Pulmonary artery endothelial cell (primary cell): ENCODE results near the gene UNC5CL. TPM values are rescaled to one million over a fixed set of nuclear protein-coding genes. Genes with fewer than 3 reads are reported as not detected.
A peak's percentile ranks its signal among the peaks of the same experiment; 100 is the strongest.

Experiments
- DNase-seq: peaks from one replicate; pipeline ENCODE4 v3.0.0-alpha.2; 2011; ENCODE audit warnings: low read depth, low spot score
- total RNA-seq: library from RNA; depleted of rRNA; stranded (reverse); fragments of >200 nt; gene quantifications from 2 replicates; pipeline ENCODE4 v1.2.3, GENCODE V29; 2014

The UNC5CL gene
- 0.04 and 0.07 TPM in 2 replicates for total RNA-seq

DNA sequence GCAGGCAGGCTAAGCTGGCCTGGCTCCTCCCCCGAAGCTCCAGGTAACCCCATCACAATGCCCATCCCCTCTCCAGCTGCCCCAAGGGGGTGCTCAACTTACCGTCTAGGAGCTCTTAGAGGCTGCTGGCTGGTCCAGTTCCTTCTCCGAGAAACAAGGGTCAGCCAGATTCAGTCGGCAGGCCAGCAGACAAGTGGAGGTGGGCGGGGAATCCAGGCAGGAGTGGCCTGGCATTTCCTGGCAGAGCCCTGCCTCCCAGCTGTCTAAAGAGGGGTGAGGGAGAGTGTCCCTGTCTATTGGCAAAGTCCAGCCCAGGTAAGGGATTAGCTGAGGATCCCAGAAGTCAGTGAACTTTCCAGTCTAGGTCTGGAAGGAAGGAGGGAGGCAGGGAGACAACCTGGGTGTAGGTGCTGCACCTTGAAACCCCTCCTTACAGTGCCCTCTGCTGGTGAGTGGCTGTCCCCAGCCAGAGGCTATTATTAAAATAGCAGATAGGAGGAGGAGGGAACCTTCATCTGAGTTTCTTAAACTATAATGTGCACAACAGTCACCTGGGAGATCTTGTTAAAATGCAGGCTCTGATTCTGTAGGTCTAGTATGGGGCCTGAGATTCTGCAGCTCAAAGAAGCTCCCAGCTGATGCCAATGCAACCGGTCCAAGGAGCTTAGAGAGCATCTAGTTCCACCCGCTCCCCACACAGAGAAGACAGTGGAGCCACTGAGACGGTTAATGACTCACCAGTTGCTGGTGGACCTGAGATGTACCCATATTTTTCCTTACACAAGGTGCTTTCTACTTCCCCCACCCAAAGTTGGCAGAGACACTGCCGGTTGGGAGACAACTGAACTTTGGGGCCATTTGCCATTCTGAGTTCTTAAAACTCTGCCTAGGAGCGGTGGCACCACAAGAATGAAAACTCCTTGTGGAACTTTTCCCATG, at the start of gene UNC5CL:
TSS of gene UNC5CL (minus strand) at position 162 of the 939 bp plus-strand sequence. CDS start 4,147 bp downstream, outside the sequence.
- no peak for DNase-seq

- no peak for DNase-seq
Measured at GRCh38 chr6:41088451-41088850, 49.4 kb upstream of the UNC5CL start.

DNA sequence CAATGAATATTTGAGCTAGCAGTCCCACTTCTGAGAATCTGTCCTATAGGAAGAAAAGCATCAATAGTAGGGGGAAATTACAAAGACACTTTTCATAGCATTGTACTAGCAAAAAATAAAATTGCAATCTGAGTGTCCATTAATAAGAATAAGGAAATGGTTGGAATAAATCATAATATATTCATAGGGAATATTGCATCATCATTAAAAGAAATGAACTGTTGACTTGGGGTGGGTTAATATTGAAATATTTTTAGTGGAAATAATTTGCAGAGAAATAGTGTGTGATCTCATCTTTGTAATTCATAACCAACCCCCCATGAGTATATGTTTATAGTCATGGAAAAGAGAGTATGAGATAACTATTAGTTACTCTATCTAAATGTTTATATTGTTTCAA, 46.2 kb upstream of the UNC5CL start:
- no peak for DNase-seq

- no peak for DNase-seq
Measured at GRCh38 chr6:41083072-41083471, 44.1 kb upstream of the UNC5CL start.

DNA sequence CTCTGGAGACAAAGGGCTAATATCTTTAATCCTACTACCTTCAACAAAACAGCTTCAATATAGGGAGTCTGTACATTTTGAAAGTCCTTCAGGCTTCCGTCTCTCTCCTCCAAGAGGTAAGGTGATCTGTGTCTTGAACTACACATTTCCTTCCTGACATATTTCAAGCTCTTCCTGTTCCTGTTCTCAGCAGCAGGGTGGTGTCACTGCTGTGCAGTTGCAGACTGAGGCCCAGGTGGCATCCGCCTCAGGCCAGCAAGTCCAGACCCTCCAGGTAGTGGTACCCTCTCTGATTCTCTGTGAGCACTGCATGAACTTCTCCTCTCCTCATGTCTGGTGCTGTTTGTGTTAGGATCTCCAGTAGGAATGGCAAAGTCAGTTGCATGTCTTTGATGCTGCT, 41.6 kb upstream of the UNC5CL start:
- no peak for DNase-seq

- DNase-seq: no peak
Measured at GRCh38 chr6:41079080-41079479, 40.1 kb upstream of the UNC5CL start.

- DNase-seq: no peak
Measured at GRCh38 chr6:41078101-41078500, 39.1 kb upstream of the UNC5CL start.

DNA sequence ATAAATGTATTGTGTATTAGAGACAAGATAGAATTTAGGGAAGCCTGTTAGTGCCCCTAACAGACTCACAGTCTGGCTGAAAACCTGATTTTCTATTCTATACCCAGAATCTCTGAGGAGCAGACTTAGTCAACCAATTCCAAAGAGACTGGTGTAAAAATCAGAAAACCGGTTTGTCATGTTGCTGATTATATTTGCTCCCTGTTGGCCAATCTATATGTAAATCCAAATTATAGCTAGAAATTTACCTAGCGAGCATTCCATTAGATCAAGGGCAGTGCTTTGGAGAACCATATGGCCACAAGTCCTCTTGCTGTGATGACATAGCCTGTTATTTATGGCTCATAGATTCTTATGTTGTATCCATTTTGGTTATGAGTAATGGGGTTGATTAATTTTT, 38.5 kb upstream of the UNC5CL start:
- DNase-seq: no peak

- no peak for DNase-seq
Measured at GRCh38 chr6:41075651-41076626, 36.9 kb upstream of the UNC5CL start.

DNA sequence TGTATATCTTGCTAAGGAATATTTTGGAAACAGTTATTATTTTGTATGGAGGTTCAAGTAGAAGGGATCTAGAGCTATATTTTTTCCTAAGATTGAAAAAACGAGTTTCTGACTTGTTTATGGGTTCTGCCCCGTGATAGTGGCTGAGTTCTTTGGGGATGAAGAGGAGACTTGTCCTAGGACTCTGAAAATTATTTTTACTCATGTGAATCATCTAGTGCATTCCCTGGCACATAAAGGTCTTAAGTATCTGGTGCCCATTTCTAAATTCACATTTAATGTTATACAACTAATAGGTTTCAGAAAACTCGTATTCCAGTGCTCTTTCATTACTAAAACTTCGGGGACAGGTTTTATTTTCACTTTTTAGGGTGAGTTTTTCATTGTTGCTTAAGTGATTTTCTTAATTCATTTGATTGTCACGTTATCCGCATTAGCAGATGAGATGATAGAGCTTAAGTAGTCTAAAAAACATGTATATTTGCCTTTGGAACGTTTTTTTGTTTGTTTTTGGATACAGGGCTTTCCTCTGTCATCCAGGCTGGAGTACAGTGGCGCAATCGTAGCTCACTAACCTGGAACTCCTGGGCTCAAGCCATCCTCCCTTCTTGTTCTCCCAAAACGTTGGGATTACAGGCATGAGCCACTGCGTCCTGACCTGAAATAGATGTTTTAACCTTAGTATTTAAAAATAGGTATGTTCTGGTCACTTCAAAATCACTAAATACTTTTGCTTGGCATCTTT, 35.8 kb upstream of the UNC5CL start:
- DNase-seq: no peak

DNA sequence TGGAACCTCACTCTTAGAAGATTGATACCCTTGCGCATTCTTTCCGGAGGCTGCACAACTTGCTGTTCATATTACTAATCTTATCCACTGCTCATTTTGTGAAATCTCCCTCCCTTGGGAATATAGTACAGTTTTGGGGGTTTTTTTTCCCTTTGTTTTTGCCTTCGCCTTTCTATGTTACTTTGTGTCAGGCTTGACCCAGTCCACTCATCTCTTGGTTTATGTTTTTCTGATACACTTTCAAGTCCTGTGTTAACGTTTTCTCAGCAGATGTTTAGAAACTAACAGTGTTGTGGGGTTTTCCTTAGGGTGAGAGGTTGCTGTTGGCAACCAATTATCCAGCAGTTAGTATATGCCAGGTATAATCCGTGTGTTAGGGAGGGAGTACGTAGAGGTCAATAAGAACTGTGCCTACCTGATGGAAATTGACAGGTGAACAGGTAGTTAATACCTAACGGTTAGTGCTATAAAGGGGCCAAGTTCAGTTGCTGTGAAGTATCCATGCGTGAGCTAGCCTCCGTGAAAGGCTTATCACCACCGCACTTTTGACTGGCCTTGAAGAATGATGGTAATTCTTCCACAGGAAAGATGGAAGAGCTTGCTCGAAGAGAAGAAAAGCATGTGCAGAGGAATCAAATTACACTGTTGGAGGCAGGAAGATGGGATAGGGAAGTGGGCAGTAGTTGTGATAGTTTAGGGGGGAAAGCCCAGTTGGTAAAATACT, 35.1 kb upstream of the UNC5CL start:
- DNase-seq: no peak

DNA sequence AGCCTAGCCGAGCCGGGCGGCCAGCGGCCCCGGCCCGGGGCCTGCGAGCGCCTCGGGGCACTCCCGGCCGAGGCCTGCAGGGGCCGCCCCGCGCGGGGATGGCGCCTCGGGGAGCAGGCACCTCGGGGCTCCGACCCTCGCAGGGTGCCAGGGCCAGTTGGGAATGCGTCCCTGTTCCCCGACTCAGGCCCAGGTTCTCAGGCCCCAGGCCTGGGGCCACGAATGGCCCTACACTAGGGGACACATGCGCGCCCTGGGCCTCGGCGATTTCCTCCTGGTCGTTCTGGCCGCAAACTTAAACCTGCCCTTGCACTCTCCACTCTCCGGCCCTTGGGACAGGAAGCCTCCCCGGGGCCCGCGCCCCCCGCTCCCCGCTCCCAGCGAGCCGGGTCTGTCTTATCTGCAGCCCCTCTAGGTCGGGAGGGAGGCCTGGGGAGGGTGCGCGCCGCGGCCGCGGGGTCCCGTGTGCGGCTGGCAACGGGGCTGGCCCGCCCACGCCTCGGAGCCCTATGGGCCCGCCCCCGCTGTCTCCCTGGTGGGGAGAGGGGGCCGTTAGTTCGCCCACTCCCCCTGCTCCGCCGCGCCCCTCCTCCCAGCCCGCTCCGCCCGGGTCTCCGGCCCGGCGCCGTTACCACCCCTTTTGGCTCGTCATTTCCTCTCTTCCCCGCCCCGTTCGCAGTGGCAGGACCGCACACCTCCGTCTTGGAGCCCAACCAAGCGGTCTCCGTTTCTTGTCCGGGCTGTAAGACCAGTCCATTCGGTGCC, 34.4 kb upstream of the UNC5CL start:
- peak; percentile 52 for DNase-seq

GRCh38 chr6:41072836-41073202, 33.8 kb upstream of the UNC5CL start, which contains the start of gene NFYA:
Gene NFYA (plus strand): TSS chr6:41072974. CDS start chr6:41079090, 6,116 bp downstream.
- peak; percentile 97 for DNase-seq

DNA sequence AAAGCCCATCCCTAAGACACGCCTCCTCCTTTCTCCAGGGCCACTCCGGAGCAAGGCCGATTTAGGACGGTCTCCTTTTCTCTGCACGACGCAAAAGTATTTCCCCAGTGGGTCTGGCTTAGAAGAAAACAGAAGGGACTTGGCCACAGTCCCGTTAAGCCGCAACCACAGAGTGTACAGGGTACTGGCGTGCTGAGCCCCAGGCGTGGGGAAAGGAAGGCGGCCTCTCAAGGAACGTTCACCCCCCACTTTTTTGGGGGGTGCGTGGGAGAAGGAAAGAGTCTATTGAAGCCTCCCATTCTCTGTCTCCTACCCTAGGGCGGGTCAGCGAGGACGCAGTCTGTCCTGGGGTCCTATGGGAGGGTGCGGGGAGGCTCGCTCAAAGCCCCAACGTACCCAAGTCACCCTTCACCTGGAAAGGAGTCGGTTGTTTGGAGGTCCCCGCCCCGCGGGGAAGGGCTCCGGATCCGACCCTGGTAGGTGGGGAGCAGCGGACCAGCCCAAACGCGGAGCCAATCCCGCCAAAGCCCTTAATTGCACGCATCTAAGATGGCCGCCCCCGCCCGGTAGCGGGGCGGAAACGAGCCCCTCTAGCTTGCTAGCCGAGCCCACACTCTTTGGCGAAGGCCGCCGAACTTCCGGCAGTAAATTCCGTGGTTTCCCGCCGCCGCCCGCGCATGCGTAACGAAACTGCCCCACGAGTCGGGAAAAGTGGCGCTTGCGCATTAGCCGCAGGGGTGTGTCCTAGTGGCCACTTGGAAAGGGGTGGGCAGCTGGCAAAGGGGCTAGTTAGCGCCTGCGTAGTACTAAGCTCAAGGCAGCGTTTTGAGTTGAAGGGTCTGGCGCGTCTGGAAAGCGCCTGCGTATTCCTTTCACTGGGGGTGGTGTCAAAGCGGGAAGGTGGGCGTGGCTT, 33.2 kb upstream of the UNC5CL start, which contains the start of gene OARD1:
TSS of gene OARD1 (minus strand) at position 434 of the 913 bp plus-strand sequence. CDS start 722 bp downstream, outside the sequence.
- peak; percentile 99 for DNase-seq

- DNase-seq: no peak
Measured at GRCh38 chr6:41071501-41071922, 32.5 kb upstream of the UNC5CL start.

DNA sequence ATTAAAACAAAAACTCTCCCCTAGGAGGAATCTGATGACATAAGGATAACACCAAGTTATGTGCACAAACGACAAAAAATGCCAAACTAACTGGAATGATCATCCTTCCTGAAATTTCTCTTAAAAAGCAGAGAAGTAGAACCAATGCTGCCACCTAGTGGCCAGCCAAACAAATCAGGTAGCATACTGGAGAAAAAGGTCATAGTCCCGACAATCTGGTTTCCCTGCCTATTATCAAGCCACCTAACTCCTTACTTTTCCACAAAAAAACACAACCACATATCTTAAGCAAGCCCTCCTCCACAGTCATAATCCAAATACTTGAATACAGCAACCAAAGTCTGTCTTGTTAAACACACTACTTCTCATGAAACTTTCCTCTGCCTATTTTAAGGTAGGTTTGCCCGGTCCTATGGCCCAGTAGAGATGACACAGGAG, 27.9 kb upstream of the UNC5CL start:
- peak; percentile 51 for DNase-seq

DNA sequence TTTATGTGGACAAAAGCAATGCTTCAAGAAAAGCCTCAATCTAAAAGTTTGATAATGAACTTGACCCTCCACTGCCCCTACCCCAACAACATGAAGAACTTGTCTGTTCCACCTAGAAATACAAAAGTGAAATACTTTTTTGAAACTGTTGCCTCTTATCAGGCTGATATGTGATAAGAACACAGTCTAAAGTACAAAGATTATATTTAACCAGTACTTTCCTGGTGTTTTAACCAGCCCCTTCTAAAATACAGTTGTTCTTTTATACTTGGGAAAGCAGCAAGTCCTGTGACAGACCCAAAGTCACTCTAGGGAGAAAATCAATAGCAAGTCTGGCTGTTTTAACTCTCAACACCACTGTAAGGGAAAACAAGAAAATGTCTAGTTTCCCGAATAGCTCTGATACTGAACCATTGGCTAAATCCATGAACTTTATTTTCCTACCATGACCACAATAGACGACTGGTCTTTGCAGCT, 26.6 kb upstream of the UNC5CL start:
- no peak for DNase-seq

DNA sequence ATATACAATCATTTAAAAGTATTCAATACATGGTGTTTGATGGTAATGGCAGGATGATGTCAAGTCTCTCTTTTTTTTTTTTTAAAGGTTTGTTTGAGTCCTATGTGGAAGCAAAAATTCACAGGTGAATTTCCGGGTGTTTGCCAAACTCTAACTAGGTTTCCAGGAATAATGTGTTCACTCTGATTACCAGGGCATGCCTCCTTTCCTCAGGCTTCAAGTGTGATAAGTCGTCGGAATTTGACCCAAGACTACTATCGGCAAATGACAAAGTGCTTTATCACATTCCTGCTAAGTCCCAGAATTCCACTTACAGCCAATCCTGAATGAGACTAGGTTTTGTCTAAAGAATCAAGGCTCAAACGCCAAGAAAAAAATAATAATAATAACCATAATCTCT, 25.8 kb upstream of the UNC5CL start:
- no peak for DNase-seq
